LNCaP clone FGC (cell line): Measurements from ENCODE around the gene GRAMD4.

ENCODE experiments used
- DNase-seq: peaks from one replicate; pipeline ENCODE4 v3.0.0-alpha.2; 2011; ENCODE audit warnings: low read depth
- H3K4me3 ChIP-seq: 2 replicates; pipeline ENCODE4 v1.5.1; 2011; ENCODE audit warnings: mild to moderate bottlenecking, low read depth, low read length, control low read depth
- TF ChIP-seq, protein P1 (sequence below): IDR thresholded peaks from 2 replicates; pipeline ENCODE4 v1.5.1; 2012; ENCODE audit warnings: mild to moderate bottlenecking; ENCODE audit not compliant: control insufficient read depth, insufficient read depth; ENCODE audit errors: extremely low read depth

GRAMD4 gene

DNA sequence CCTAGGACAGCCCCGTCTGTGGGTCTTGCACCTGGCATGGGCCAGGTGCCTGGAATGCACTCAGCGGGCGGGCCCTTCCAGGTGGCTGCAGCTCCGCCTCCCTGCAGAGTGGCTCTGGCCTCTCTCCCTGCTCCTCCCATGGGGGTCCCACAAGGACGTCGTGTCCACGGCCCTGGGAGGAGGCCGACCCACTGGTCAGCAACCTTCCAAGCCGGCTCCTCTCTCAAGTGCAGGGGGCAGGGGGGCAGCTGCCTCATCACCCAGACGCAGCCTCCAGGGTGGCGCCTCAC lies 76.0 kb downstream of the GRAMD4 start:
- DNase-seq, result no peak
- TF ChIP-seq, protein P1, sequence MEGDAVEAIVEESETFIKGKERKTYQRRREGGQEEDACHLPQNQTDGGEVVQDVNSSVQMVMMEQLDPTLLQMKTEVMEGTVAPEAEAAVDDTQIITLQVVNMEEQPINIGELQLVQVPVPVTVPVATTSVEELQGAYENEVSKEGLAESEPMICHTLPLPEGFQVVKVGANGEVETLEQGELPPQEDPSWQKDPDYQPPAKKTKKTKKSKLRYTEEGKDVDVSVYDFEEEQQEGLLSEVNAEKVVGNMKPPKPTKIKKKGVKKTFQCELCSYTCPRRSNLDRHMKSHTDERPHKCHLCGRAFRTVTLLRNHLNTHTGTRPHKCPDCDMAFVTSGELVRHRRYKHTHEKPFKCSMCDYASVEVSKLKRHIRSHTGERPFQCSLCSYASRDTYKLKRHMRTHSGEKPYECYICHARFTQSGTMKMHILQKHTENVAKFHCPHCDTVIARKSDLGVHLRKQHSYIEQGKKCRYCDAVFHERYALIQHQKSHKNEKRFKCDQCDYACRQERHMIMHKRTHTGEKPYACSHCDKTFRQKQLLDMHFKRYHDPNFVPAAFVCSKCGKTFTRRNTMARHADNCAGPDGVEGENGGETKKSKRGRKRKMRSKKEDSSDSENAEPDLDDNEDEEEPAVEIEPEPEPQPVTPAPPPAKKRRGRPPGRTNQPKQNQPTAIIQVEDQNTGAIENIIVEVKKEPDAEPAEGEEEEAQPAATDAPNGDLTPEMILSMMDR, result no peak
- H3K4me3 ChIP-seq, result no peak overlapping the region

DNA sequence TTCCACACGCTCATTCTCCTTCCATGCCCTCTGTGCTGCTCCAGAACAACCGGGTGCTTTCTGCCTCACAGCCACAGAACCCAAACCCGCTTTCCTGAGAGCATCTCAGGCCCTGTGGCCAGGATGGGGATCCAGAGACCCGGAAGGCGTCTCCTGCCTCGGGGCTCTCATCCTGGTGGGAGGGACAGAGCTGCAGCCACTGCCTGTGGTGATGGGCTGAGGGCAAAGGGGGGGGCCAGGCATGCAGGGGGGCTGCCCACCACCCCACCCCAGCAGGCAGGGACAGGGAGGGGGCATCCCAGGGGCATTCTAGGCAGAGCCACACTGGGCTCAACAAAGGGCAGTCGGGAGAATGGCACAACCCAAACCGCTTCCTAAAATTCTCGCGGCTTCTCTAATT lies 76.4 kb downstream of the GRAMD4 start:
- DNase-seq, result no peak
- TF ChIP-seq, protein P1, result no peak
- no peak overlapping the region for H3K4me3 ChIP-seq

DNA sequence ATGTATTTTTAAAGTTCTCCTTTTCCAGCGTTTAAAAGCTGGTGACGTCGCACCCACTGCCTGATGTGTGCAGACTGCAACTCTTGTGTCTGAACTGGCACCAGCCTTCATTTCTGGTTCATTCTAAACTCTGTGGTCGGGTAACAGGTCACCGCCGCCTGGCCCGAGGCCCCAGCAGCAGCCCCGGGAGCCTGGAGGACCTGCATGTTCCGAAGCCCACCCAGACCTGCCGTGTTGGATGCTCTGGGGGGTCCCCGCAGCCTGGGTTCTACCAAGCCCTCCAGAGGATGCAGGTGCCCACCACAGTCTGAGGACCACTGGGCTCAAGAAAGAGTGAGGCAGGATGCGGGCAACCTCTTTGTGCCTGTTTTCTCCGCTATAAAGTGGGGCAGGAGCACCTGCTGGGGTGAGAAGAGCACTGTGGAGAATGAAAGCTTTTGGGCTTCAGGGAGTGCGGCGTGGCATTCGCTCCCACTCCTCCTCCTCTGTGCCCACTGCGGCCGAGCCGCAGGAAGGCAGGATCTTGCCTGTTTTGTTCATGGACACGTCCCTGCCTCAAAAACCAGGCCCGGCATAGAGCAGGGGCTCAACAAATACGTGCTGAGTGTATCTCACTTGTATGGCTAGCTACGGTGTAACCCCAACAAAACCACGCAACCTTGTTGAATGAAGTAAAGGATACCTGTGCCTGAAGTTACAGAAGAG lies 77.8 kb downstream of the GRAMD4 start:
- no peak for DNase-seq
- TF ChIP-seq, protein P1, result no peak
- H3K4me3 ChIP-seq, result no peak overlapping the region

DNA sequence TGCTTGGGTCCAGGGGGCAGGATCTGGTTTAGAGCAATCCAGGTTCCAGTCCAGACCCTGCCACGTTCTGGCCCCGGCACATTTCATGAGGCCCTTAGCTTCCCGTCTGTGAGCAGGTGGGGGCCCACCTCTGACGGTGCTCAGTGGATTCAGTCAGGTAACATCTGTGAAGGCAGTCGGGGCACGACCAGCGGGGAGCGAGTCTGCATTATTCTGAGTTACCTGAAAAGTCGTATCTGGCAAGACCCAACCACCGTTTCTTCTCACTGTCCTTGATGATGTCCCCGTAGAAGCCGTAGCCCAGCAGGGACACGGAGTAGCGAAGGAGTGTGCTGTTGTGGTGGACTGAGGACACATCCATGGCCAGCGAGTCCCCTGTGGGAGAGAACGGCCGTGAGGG lies 78.9 kb downstream of the GRAMD4 start:
- TF ChIP-seq, protein P1, result no peak
- no peak overlapping the region for H3K4me3 ChIP-seq
- no peak for DNase-seq

DNA sequence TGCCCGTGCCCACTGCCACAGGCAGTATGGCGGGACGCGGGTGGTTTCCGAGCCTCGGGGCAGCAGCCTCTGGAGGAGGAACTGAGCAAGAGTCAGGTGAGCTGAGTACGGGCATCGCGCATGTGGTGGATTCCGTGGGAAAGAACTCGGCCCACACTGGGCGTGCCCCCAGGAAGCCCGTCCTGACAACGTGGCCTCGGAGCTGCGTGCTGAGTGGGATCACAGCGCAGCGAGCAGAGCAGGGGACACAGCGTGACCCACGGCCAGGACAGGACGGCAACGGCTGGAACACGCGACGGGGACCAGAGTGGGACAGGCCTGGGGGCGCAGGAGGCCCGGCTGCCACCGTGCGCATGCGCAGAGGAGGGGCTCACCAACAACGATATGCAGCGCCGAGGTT lies 81.1 kb downstream of the GRAMD4 start:
- H3K4me3 ChIP-seq, result no peak overlapping the region
- no peak for DNase-seq
- TF ChIP-seq, protein P1, result no peak

DNA sequence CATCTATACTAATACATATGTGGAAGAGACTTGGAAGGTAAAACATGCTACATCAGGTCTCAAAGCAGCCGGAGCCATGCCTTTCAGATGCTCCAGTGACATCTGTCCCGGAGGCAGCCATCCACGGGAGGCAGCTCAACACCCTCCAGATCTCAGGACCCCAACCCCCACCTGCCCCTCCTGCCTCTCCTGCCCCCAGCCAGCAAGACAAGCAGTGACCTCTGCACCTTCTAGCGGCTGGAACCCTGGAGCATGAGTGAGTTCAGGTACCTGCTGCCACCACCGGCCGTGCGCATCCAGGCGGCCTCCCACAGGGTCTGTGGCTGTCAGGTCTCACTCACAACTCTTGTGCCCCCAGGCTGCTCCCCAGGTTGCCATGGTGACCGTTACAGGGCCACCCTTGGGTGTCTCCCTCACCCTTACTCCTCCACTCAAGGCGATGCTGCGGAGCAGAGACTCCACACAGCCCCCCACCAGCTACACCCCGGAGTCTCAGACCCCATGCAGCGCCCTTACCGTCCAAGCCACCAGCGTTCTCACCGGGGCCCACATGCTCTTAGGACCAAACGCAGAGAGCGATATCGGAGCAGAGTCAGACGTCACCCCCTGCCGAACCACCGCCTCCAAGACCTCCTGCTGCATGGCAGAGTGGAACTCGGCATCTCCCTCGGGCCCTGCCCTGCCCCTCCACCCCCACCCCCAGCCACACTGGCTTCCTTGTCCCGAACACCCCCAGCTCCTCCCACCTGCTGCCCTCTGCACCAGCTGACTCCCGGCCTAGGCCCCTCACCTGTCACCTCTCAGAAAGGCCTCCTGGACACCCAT lies 83.2 kb downstream of the GRAMD4 start:
- DNase-seq, result no peak
- TF ChIP-seq, protein P1, result no peak
- no peak overlapping the region for H3K4me3 ChIP-seq
